Neuronal stem cell (in vitro differentiated cells): ENCODE data around the gene FCMR.
A peak's percentile ranks its signal among the peaks of the same experiment; 100 is the strongest.

Experiments
- DNase-seq: peaks from one replicate; pipeline ENCODE4 v3.0.0-alpha.2; 2013; ENCODE audit warnings: low spot score
- H2AFZ ChIP-seq: one replicate; pipeline ENCODE4 v1.6.1; 2013; ENCODE audit warnings: mild to moderate bottlenecking, low read length, inconsistent platforms
- H2AK5ac ChIP-seq: 2 replicates; pipeline ENCODE4 v1.6.1; 2013; ENCODE audit warnings: low read depth, mild to moderate bottlenecking, inconsistent platforms, low read length, moderate library complexity, mixed read lengths
- H2BK120ac ChIP-seq: 2 replicates; pipeline ENCODE4 v1.6.1; 2013; ENCODE audit warnings: low read depth, mild to moderate bottlenecking, inconsistent platforms, low read length, moderate library complexity, mixed read lengths
- H2BK12ac ChIP-seq: one replicate; pipeline ENCODE4 v1.6.1; 2013; ENCODE audit warnings: low read length, inconsistent platforms
- H2BK15ac ChIP-seq: 2 replicates; pipeline ENCODE4 v1.6.1; 2013; ENCODE audit warnings: mild to moderate bottlenecking, low read length, inconsistent platforms, mixed read lengths
- H2BK5ac ChIP-seq: one replicate; pipeline ENCODE4 v1.6.1; 2013; ENCODE audit warnings: inconsistent platforms, mild to moderate bottlenecking, low read length, moderate library complexity
- H3K14ac ChIP-seq: one replicate; pipeline ENCODE4 v1.6.1; 2013; ENCODE audit warnings: low read length, inconsistent platforms
- H3K18ac ChIP-seq: 2 replicates; pipeline ENCODE4 v1.6.1; 2013; ENCODE audit warnings: low read length, inconsistent platforms
- H3K23ac ChIP-seq: 2 replicates; pipeline ENCODE4 v1.6.1; 2013; ENCODE audit warnings: low read depth, mild to moderate bottlenecking, mixed read lengths, low read length, inconsistent platforms; ENCODE audit not compliant: poor library complexity
- H3K27ac ChIP-seq: replicated peaks from 3 replicates; pipeline ENCODE4 v1.5.1; 2013; ENCODE audit warnings: low read length, inconsistent platforms
- H3K27me3 ChIP-seq, 3 experiments: 2 replicates each; pipeline ENCODE4 v1.6.1; 2013; ENCODE audit warnings: low read length in 3 of 3, mild to moderate bottlenecking in 2 of 3, inconsistent platforms in 1 of 3, low read depth in 1 of 3, mixed read lengths in 1 of 3, moderate library complexity in 1 of 3; ENCODE audit not compliant: control insufficient read depth in 3 of 3, insufficient read depth in 3 of 3
- H3K36me3 ChIP-seq, 2 donors: replicated peaks in 1 of 2; 2 replicates each; pipeline ENCODE4 v1.6.1; 2013; ENCODE audit warnings: low read length in 2 of 2; ENCODE audit not compliant: control insufficient read depth in 2 of 2, insufficient read depth in 2 of 2
- H3K4ac ChIP-seq: 2 replicates; pipeline ENCODE4 v1.6.1; 2013; ENCODE audit warnings: inconsistent platforms, mild to moderate bottlenecking, low read length, moderate library complexity
- H3K4me1 ChIP-seq, 2 donors: 1 replicate in 1 of 2; 2 replicates in 1 of 2; pipeline ENCODE4 v1.6.1; 2013; ENCODE audit warnings: low read length in 2 of 2, low read depth in 1 of 2; ENCODE audit not compliant: control insufficient read depth in 2 of 2, insufficient read depth in 1 of 2
- H3K4me2 ChIP-seq: one replicate; pipeline ENCODE4 v1.6.1; 2013; ENCODE audit warnings: mild to moderate bottlenecking, low read length, inconsistent platforms; ENCODE audit not compliant: insufficient read depth, poor library complexity, severe bottlenecking
- H3K4me3 ChIP-seq, 2 donors: 2 replicates each; pipeline ENCODE4 v1.5.1; 2013; ENCODE audit warnings: low read length in 2 of 2, mild to moderate bottlenecking in 2 of 2, inconsistent platforms in 1 of 2, moderate library complexity in 1 of 2
- H3K79me1 ChIP-seq: one replicate; pipeline ENCODE4 v1.6.1; 2013; ENCODE audit warnings: low read depth, mild to moderate bottlenecking, inconsistent platforms, low read length, moderate library complexity
- H3K9ac ChIP-seq: one replicate; pipeline ENCODE4 v1.6.1; 2013; ENCODE audit warnings: mild to moderate bottlenecking, low read depth, low read length, inconsistent platforms; ENCODE audit not compliant: poor library complexity
- H3K9me3 ChIP-seq, 2 donors: replicated peaks in 1 of 2; 2 replicates each; pipeline versions ENCODE3 to v1.6.1; 2013; ENCODE audit warnings: low read length in 2 of 2, mild to moderate bottlenecking in 2 of 2, inconsistent platforms in 1 of 2, low read depth in 1 of 2, mixed read lengths in 1 of 2, moderate library complexity in 1 of 2; ENCODE audit not compliant: control insufficient read depth in 2 of 2, insufficient read depth in 1 of 2
- H4K8ac ChIP-seq: one replicate; pipeline ENCODE4 v1.6.1; 2013; ENCODE audit warnings: low read depth, mild to moderate bottlenecking, inconsistent platforms, low read length, moderate library complexity
- H4K91ac ChIP-seq: one replicate; pipeline ENCODE4 v1.6.1; 2013; ENCODE audit warnings: low read length, low read depth, mild to moderate bottlenecking, inconsistent platforms; ENCODE audit not compliant: poor library complexity
- WGBS, 2 donors: extraction: QIAGEN DNeasy Blood & Tissue Kit; methylation state at CpG; one replicate each; pipeline ENCODE4 v1.1.7; 2013; ENCODE audit warnings: missing lambda C conversion rate in 2 of 2, mixed read lengths in 1 of 2; ENCODE audit not compliant: insufficient read length in 2 of 2, insufficient replicate concordance in 1 of 2; ENCODE audit errors: extremely low coverage in 2 of 2; 5-methylcytosine and 5-hydroxymethylcytosine counted together

FCMR gene

GRCh38 chr1:206932177-206932576, 10.4 kb upstream of the FCMR start:
- H3K4me1 ChIP-seq = no peaks in the 10 kb centered on the region
- no peak overlapping the region for H2AFZ ChIP-seq
- no peak overlapping the region for H3K4me2 ChIP-seq
- no CpG with 5 or more reads among the region's 8 CpGs for WGBS, 2 donors
- no peaks in the 10 kb centered on the region for H3K79me1 ChIP-seq
- no peak overlapping the region for H2AK5ac ChIP-seq
- H4K91ac ChIP-seq = no peak overlapping the region
- no peak overlapping the region for H3K4ac ChIP-seq
- no peaks in the 10 kb centered on the region for H3K27me3 ChIP-seq
- H4K8ac ChIP-seq = peak overlapping the region; percentile 23
- no peak for DNase-seq
- no peak overlapping the region for H2BK12ac ChIP-seq
- no peak overlapping the region for H3K23ac ChIP-seq
- H3K4me3 ChIP-seq = no peak overlapping the region
- no peak overlapping the region for H2BK15ac ChIP-seq
- H3K9me3 ChIP-seq = no peaks in the 10 kb centered on the region
- peak overlapping the region; percentile 3 for H3K18ac ChIP-seq
- no peak overlapping the region for H3K9ac ChIP-seq
- no peak overlapping the region for H3K27ac ChIP-seq
- H2BK120ac ChIP-seq = no peak overlapping the region
- H3K14ac ChIP-seq = no peak overlapping the region
- H3K36me3 ChIP-seq = no peaks in the 10 kb centered on the region
- H2BK5ac ChIP-seq = no peak overlapping the region

GRCh38 chr1:206931709-206932108, 10.0 kb upstream of the FCMR start:
- Histone ChIP-seq H2BK120ac (no peak overlapping the region), H2AFZ (no peak overlapping the region), H2BK15ac (no peak overlapping the region), H3K36me3 (no peaks in the 10 kb centered on the region), H3K4me1 (no peaks in the 10 kb centered on the region), H3K23ac (no peak overlapping the region), H4K91ac (no peak overlapping the region), H3K4ac (no peak overlapping the region), H2BK12ac (no peak overlapping the region), H3K27me3 (no peaks in the 10 kb centered on the region), H3K9me3 (no peaks in the 10 kb centered on the region), H3K9ac (no peak overlapping the region), H3K4me3 (no peak overlapping the region), H3K79me1 (no peaks in the 10 kb centered on the region), H3K27ac (no peak overlapping the region), H2AK5ac (no peak overlapping the region), H2BK5ac (no peak overlapping the region), H3K14ac (no peak overlapping the region), H3K18ac (no peak overlapping the region), H4K8ac (no peak overlapping the region), H3K4me2 (no peak overlapping the region)
- WGBS, 2 donors = no CpG with 5 or more reads among the region's 6 CpGs
- DNase-seq = no peak

DNA sequence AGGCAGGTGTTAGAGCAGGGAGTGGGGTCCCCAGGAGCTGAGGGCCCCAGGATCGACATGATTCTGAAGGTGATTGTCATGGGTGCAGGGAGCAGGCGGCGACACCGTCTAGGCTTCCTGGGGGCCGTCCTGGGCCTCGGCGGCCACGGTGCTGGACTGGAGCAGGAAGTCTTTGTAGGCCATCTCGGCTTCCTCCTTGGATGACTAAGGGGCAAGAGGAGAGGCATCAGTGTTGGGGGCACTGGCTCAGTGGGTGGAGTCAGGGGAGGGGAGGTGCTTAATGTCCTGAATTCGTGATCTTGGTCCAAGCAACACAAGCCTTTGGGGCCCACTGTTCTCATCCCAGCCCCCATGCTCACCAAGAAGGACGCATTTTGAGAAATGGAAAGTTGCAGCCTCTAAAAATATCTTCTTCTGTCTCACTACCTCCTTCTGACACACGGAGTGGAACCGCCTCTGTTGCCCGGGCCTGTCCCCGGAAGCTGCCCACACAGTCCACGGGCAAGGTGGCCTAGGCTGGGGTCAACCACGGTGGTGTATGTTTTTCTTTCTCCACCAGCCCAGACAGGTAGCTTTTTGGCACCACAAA, 8.6 kb upstream of the FCMR start:
- no peak overlapping the region for H2AK5ac ChIP-seq
- no peak overlapping the region for H2BK120ac ChIP-seq
- no peak for DNase-seq
- H3K18ac ChIP-seq = no peak overlapping the region
- no peaks in the 10 kb centered on the region for H3K4me1 ChIP-seq
- H3K27ac ChIP-seq = no peak overlapping the region
- H4K8ac ChIP-seq = no peak overlapping the region
- no peak overlapping the region for H2BK5ac ChIP-seq
- no peak overlapping the region for H3K4me2 ChIP-seq
- H3K9ac ChIP-seq = no peak overlapping the region
- H2BK12ac ChIP-seq = no peak overlapping the region
- no peak overlapping the region for H3K4ac ChIP-seq
- no peaks in the 10 kb centered on the region for H3K27me3 ChIP-seq
- H3K9me3 ChIP-seq = no peaks in the 10 kb centered on the region
- no peak overlapping the region for H2BK15ac ChIP-seq
- no peaks in the 10 kb centered on the region for H3K79me1 ChIP-seq
- no peaks in the 10 kb centered on the region for H3K36me3 ChIP-seq
- H3K14ac ChIP-seq = no peak overlapping the region
- no peak overlapping the region for H3K4me3 ChIP-seq
- no peak overlapping the region for H2AFZ ChIP-seq
- WGBS, 2 donors = no CpG with 5 or more reads among the region's 17 CpGs
- H3K23ac ChIP-seq = no peak overlapping the region
- H4K91ac ChIP-seq = no peak overlapping the region

GRCh38 chr1:206929524-206929923, 7.8 kb upstream of the FCMR start:
- no CpG with 5 or more reads among the region's 6 CpGs for WGBS, 2 donors

More at GRCh38 chr1:206929524-206929923, 7.8 kb upstream of the FCMR start:
- no peak overlapping the region for H3K4me3 ChIP-seq
- no peak overlapping the region for H2AK5ac ChIP-seq
- no peak overlapping the region for H2BK5ac ChIP-seq
- H4K8ac ChIP-seq = no peak overlapping the region
- no peaks in the 10 kb centered on the region for H3K9me3 ChIP-seq
- no peak overlapping the region for H3K27ac ChIP-seq
- H3K4me2 ChIP-seq = no peak overlapping the region
- H2BK12ac ChIP-seq = no peak overlapping the region
- H3K36me3 ChIP-seq = no peaks in the 10 kb centered on the region
- DNase-seq = no peak
- no peaks in the 10 kb centered on the region for H3K79me1 ChIP-seq
- no peak overlapping the region for H4K91ac ChIP-seq
- no peak overlapping the region for H3K14ac ChIP-seq
- no peak overlapping the region for H3K23ac ChIP-seq
- no peak overlapping the region for H3K4ac ChIP-seq
- H3K9ac ChIP-seq = no peak overlapping the region
- no peak overlapping the region for H2AFZ ChIP-seq
- no peak overlapping the region for H2BK120ac ChIP-seq
- no peak overlapping the region for H3K18ac ChIP-seq
- no peaks in the 10 kb centered on the region for H3K4me1 ChIP-seq
- H2BK15ac ChIP-seq = no peak overlapping the region
- no peaks in the 10 kb centered on the region for H3K27me3 ChIP-seq
